Suppressor macrophage treated with lipopolysaccharide for 4 hours (primary cell): Measurements from ENCODE around the gene TEX28.
"Not testable (repeated sequence)": the region's sequence is repeated elsewhere in the genome, so short reads cannot be mapped to it uniquely, and the experiment has no call there.

Experiments used
- DNase-seq: peaks from one replicate; pipeline ENCODE4 v3.0.0-alpha.2; 2020

TEX28 gene

GRCh38 chrX:154239982-154240503, 54.9 kb downstream of the TEX28 start:
- DNase-seq: not testable (repeated sequence)

GRCh38 chrX:154238939-154239559, 55.9 kb downstream of the TEX28 start:
- DNase-seq: not testable (repeated sequence)

- DNase-seq: not testable (repeated sequence)
Observed at GRCh38 chrX:154233620-154234019, 61.3 kb downstream of the TEX28 start.

GRCh38 chrX:154231443-154231842, 63.5 kb downstream of the TEX28 start:
- not testable (repeated sequence) for DNase-seq

DNA sequence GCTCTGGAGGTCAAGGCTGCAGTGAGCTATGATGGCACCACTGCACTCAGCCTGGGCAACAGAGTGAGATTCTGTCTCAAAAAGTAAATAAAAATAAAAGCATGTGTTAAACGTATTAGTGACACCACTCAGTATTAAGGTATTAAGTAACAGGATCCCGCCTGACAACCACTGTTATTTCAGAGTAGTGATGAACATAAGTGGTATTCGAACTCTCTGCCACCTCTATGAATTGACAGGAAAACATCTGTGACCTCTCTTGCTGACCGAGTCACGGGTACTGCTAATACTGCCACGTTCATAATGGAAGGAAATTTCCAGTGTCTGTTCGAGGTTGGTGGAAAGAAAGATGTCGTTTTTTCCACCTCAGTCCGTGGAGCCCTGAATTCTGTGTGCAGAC, 68.2 kb downstream of the TEX28 start:
- not testable (repeated sequence) for DNase-seq

DNA sequence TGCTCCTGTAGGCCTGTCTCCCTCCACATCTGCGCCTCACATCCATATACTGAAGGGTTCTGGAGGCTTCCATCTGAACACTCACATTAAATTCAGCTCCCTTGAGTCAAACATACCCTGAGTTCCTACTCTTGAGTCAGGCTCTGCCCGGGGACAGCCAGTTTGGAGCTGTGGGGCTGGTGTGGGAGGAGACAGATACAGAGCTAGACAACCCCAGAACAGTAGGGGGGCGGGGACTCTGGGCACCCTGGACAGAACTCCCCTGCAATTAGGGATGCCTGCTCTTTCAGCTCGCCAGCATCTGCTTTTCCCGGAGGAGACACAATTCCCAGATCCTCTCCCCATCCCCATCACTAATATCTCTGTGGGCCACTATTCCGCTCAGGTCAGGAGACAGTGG, 69.6 kb downstream of the TEX28 start:
- not testable (repeated sequence) for DNase-seq
